Vagina (tissue), 2 donors: ENCODE measurements around the gene LIFR. TPM values are rescaled to one million over a fixed set of nuclear protein-coding genes. Genes with fewer than 3 reads are reported as not detected.

ENCODE experiments used
- DNase-seq, 2 donors: peaks; one replicate each; pipeline ENCODE4 v3.0.0-alpha.2; 2017; ENCODE audit errors: extremely low spot score in 2 of 2
- H3K27ac ChIP-seq: fragments of 200-600 bp; sonication (generic); one replicate; pipeline ENCODE4 v1.5.1; 2019
- H3K27me3 ChIP-seq: fragments of 200-600 bp; sonication (generic); one replicate; pipeline ENCODE4 v1.5.1; 2019
- H3K36me3 ChIP-seq, 2 donors: fragments of 200-600 bp; sonication (generic); one replicate each; pipeline ENCODE4 v1.5.1; 2017 to 2019
- H3K4me1 ChIP-seq: fragments of 200-600 bp; sonication (generic); one replicate; pipeline ENCODE4 v1.5.1; 2019
- H3K4me3 ChIP-seq, 2 donors: fragments of 200-600 bp; sonication (generic); 1 replicate in 1 of 2; 2 replicates in 1 of 2; pipeline ENCODE4 v1.5.1; 2016 to 2019
- H3K9me3 ChIP-seq: fragments of 200-600 bp; sonication (generic); one replicate; pipeline ENCODE4 v1.5.1; 2019
- CTCF ChIP-seq, 3 experiments: fragments of 450-650 bp in 2 of 3; fragments of 200-600 bp in 1 of 3; sonication (generic) in 1 of 3; IDR thresholded peaks; one replicate each; pipeline ENCODE4 v1.5.1; 2017 to 2019; ENCODE audit warnings: antibody characterized with exemption in 3 of 3, mild to moderate bottlenecking in 2 of 3, moderate library complexity in 2 of 3
- POLR2A ChIP-seq, 2 donors: fragments of 450-650 bp; IDR thresholded peaks; one replicate each; pipeline ENCODE4 v1.6.1; 2017; ENCODE audit warnings: antibody characterized with exemption in 2 of 2, mild to moderate bottlenecking in 2 of 2, moderate library complexity in 2 of 2
- POLR2AphosphoS5 ChIP-seq, 2 donors: sonication (generic); formaldehyde crosslinking; IDR thresholded peaks; one replicate each; pipeline ENCODE4 v1.9.0; 2017; ENCODE audit warnings: antibody characterized with exemption in 2 of 2, mild to moderate bottlenecking in 2 of 2, low read depth in 1 of 2; ENCODE audit not compliant: insufficient read depth in 1 of 2
- intact Hi-C: fragments of 100-400 bp; cut with DNase I; formaldehyde crosslinking; loops from one replicate; pipeline ENCODE4 v1.15.1; 2023
- total RNA-seq: library from RNA; depleted of rRNA; stranded (reverse); fragments of >200 nt; gene quantifications from one replicate; pipeline ENCODE4 v1.2.3, GENCODE V29; 2016

Gene LIFR
- total RNA-seq, 1 donor from 2014 or later = 63.3 TPM

- TF ChIP-seq POLR2AphosphoS5 (IDR thresholded peaks at IDR 0.05; ENCODE audit: insufficient read depth in 1 of 2, low read depth in 1 of 2) (peak in 1 of 2 donors; percentile 71), CTCF (IDR thresholded peaks at IDR 0.05) (peak; percentile 85 to 96 (median 91)), POLR2A (IDR thresholded peaks at IDR 0.05) (no peak)
- Histone ChIP-seq H3K27me3 (no peaks in the 10 kb centered on the region), H3K36me3 (no peaks in the 10 kb centered on the region), H3K4me3 (no peak overlapping the region), H3K27ac (no peak overlapping the region), H3K9me3 (no peaks in the 10 kb centered on the region), H3K4me1 (no peaks in the 10 kb centered on the region)
- intact Hi-C loops = loop anchor here (5.0 to 10.0 kb wide), 2 partner anchors 116 to 633 kb away; partner anchors contain the start of genes LIFR and RICTOR
- no peak for DNase-seq
Observed at GRCh38 chr5:38441453-38442246, 114.8 kb downstream of the LIFR start.

GRCh38 chr5:38438757-38439156 is 117.7 kb downstream of the LIFR start:
- Histone ChIP-seq H3K9me3 (no peaks in the 10 kb centered on the region), H3K4me1 (peaks cover 4% of the 10 kb centered on the region), H3K27me3 (no peaks in the 10 kb centered on the region), H3K27ac (no peak overlapping the region), H3K36me3 (no peaks in the 10 kb centered on the region), H3K4me3 (no peak overlapping the region)
- no peak for DNase-seq
- no peak for TF ChIP-seq CTCF (IDR thresholded peaks at IDR 0.05)
- intact Hi-C loops = loop anchor here (10.0 kb wide), 1 partner anchor 226 kb away; no protein-coding TSS in a partner anchor

- Histone ChIP-seq H3K9me3 (no peaks in the 10 kb centered on the region), H3K27me3 (no peaks in the 10 kb centered on the region), H3K4me1 (peaks cover 14% of the 10 kb centered on the region), H3K36me3 (no peaks in the 10 kb centered on the region), H3K27ac (no peak overlapping the region), H3K4me3 (no peak overlapping the region)
- DNase-seq = no peak
- TF ChIP-seq CTCF (IDR thresholded peaks at IDR 0.05) (no peak), POLR2A (IDR thresholded peaks at IDR 0.05) (no peak)
- intact Hi-C loops = loop anchor here (10.0 kb wide), 1 partner anchor 230 kb away; no protein-coding TSS in a partner anchor
Observed at GRCh38 chr5:38434966-38435705, 121.3 kb downstream of the LIFR start.

- H3K36me3 ChIP-seq = no peaks in the 10 kb centered on the region
- H3K27me3 ChIP-seq = no peaks in the 10 kb centered on the region
- peaks cover 14% of the 10 kb centered on the region for H3K4me1 ChIP-seq
- intact Hi-C loops = loop anchor here (10.0 kb wide), 1 partner anchor 231 kb away; no protein-coding TSS in a partner anchor
- peak overlapping the region; percentile 21 for H3K27ac ChIP-seq
- DNase-seq = no peak
- H3K9me3 ChIP-seq = no peaks in the 10 kb centered on the region
- TF ChIP-seq CTCF (IDR thresholded peaks at IDR 0.05) = no peak
- peak in 1 of 2 donors; percentile 17 for TF ChIP-seq POLR2AphosphoS5 (IDR thresholded peaks at IDR 0.05; ENCODE audit: insufficient read depth in 1 of 2, low read depth in 1 of 2)
- H3K4me3 ChIP-seq = no peak overlapping the region
Observed at GRCh38 chr5:38433160-38433861, 123.1 kb downstream of the LIFR start.
